Mammary epithelial cell (primary cell): Measurements from ENCODE around the gene KYNU.

Experiments
- EZH2 ChIP-seq: IDR thresholded peaks from 2 replicates; pipeline ENCODE4 v1.6.1; 2012; ENCODE audit warnings: low read length, inconsistent platforms, borderline replicate concordance
- TF ChIP-seq, protein P1 (sequence below), 2 donors: IDR thresholded peaks in 1 of 2; conservative IDR thresholded peaks in 1 of 2; 2 replicates each; pipeline ENCODE4 v1.5.1; 2011 to 2012; ENCODE audit warnings: inconsistent platforms in 2 of 2, low read length in 2 of 2, mild to moderate bottlenecking in 2 of 2, control low read depth in 1 of 2, low read depth in 1 of 2; ENCODE audit not compliant: insufficient read depth in 1 of 2; ENCODE audit errors: extremely low read depth in 1 of 2

DNA sequence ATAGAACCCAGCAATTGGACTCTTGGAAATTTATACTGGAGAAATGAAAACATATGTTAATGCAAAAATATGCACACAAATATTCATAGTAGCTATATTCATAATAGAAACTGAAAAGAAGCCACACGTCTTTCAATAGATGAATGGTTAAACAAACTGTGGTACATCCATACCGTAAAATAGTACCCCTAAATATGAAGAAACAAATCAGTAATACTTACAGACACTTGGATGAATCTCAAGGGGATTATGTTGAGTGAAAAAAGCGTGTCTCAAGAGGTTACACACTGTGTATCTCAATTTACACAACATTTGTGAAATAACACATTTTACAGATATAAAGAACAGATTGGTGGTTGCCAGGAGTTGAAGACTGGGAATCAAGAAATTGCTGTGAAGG lies 190.6 kb downstream of the KYNU start:
- TF ChIP-seq, protein P1, sequence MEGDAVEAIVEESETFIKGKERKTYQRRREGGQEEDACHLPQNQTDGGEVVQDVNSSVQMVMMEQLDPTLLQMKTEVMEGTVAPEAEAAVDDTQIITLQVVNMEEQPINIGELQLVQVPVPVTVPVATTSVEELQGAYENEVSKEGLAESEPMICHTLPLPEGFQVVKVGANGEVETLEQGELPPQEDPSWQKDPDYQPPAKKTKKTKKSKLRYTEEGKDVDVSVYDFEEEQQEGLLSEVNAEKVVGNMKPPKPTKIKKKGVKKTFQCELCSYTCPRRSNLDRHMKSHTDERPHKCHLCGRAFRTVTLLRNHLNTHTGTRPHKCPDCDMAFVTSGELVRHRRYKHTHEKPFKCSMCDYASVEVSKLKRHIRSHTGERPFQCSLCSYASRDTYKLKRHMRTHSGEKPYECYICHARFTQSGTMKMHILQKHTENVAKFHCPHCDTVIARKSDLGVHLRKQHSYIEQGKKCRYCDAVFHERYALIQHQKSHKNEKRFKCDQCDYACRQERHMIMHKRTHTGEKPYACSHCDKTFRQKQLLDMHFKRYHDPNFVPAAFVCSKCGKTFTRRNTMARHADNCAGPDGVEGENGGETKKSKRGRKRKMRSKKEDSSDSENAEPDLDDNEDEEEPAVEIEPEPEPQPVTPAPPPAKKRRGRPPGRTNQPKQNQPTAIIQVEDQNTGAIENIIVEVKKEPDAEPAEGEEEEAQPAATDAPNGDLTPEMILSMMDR (conservative IDR thresholded peaks at IDR 0.05 in 1 of 2, IDR thresholded peaks at IDR 0.05 in 1 of 2; ENCODE audit: extremely low read depth in 1 of 2, insufficient read depth in 1 of 2, low read depth in 1 of 2, low read length in 2 of 2), result no peak
- TF ChIP-seq EZH2, result no peak
